Retinal pigment epithelial cell (primary cell): ENCODE measurements around the gene WDR86.

Experiments used
- DNase-seq: peaks from one replicate; pipeline ENCODE4 v3.0.0-alpha.2; 2010; ENCODE audit warnings: low read depth
- H3K4me3 ChIP-seq: 2 replicates; pipeline ENCODE4 v1.5.1; 2011; ENCODE audit warnings: mild to moderate bottlenecking, low read length, control low read depth, moderate library complexity
- TF ChIP-seq, protein P1 (sequence below): conservative IDR thresholded peaks from 2 replicates; pipeline ENCODE4 v1.5.1; 2011; ENCODE audit warnings: low read depth, low read length, control low read depth, inconsistent platforms

WDR86 gene

GRCh38 chr7:151435103-151435916 lies 25.5 kb upstream of the WDR86 start:
- TF ChIP-seq, protein P1, sequence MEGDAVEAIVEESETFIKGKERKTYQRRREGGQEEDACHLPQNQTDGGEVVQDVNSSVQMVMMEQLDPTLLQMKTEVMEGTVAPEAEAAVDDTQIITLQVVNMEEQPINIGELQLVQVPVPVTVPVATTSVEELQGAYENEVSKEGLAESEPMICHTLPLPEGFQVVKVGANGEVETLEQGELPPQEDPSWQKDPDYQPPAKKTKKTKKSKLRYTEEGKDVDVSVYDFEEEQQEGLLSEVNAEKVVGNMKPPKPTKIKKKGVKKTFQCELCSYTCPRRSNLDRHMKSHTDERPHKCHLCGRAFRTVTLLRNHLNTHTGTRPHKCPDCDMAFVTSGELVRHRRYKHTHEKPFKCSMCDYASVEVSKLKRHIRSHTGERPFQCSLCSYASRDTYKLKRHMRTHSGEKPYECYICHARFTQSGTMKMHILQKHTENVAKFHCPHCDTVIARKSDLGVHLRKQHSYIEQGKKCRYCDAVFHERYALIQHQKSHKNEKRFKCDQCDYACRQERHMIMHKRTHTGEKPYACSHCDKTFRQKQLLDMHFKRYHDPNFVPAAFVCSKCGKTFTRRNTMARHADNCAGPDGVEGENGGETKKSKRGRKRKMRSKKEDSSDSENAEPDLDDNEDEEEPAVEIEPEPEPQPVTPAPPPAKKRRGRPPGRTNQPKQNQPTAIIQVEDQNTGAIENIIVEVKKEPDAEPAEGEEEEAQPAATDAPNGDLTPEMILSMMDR = no peak
- DNase-seq = no peak
- no peak overlapping the region for H3K4me3 ChIP-seq

GRCh38 chr7:151434549-151434948 lies 24.7 kb upstream of the WDR86 start:
- DNase-seq = no peak
- TF ChIP-seq, protein P1 = no peak
- no peak overlapping the region for H3K4me3 ChIP-seq

GRCh38 chr7:151433721-151434400 lies 24.0 kb upstream of the WDR86 start:
- H3K4me3 ChIP-seq = no peak overlapping the region
- TF ChIP-seq, protein P1 = no peak
- no peak for DNase-seq

DNA sequence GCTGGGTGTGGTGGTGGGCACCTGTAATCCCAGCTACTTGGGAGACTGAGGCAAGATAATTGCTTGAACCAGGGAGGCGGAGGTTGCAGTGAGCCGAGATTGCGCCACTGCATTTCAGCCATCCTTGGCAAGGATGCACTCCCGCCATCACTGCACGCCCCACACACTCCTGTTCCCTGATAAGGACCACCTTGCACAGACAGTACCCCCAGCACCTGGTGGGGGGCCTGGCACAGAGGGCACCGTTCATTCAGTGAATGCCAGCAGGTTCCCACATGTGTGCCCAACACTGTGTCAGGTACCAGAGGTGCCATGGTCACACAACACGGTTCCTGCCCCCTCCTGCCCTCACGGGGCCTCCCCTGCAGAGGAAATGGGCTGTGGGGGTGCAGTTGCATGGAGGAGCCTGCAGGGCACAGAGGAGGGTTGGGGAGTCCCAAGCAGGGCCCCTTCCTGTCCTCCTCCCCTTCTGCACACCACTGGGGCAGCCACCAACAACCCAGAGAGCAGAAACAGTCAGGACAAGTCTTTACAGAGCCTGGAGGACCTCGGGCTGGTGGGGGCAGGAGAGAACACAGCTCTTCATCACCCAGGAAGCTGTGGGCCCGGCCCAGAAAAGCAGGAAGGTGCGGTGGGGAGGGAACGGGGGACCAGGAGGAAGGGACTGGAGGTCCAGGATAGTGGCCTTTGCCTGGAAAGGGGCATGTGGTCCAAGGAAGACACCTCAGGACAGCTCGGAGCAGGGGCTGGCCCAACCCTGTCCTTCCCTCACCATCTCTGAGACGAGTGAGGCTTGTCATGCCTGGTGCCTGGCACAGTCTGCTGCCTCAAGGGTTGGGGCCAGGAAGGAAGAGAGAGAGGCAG lies 23.1 kb upstream of the WDR86 start:
- no peak overlapping the region for H3K4me3 ChIP-seq
- no peak for DNase-seq
- TF ChIP-seq, protein P1 = peak; percentile 38

DNA sequence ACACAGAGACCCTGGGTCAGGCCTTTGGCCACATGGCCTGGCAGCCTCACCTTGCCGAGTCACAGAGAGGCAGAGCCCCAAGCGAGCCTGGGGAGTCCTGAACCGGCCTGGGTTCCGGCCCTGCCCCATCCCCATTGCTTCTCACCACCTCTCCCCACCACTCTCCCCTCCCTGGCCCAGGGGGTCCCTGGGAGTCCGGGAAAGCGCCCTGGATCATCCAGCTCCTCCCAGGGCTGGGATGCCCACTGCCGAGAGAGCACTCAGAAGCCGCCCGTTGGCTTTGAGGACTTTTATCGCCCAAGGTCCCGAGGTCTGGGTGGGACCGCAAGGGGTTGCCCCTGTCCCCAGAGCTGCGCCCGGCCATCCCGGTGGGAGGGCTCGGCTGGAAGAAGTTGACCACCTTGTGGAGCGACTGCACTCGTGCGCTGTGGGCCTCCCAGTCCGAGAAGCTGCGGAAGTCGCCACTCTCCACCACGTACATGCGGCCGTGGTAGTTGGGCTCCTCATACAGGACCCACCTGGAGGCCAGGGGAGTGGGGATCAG lies 22.0 kb upstream of the WDR86 start:
- TF ChIP-seq, protein P1 = no peak
- H3K4me3 ChIP-seq = no peak overlapping the region
- no peak for DNase-seq

- TF ChIP-seq, protein P1 = no peak
- DNase-seq = no peak
- no peak overlapping the region for H3K4me3 ChIP-seq
These were observed 21.5 kb upstream of the WDR86 start for GRCh38 chr7:151431281-151431767.
